Prostate gland (tissue), 2 donors: ENCODE results near the gene NOTCH1. TPM values are rescaled to one million over a fixed set of nuclear protein-coding genes. Genes with fewer than 3 reads are reported as not detected.
"Not testable (repeated sequence)": the region's sequence is repeated elsewhere in the genome, so short reads cannot be mapped to it uniquely, and the experiment has no call there.

Experiments
- DNase-seq: peaks from one replicate; pipeline ENCODE4 v3.0.0-alpha.2; 2019; ENCODE audit warnings: low spot score
- H3K27ac ChIP-seq, 2 donors: fragments of 200-600 bp; sonication (generic); 2 replicates each; pipeline ENCODE4 v1.5.1; 2017 to 2019
- H3K27me3 ChIP-seq: fragments of 200-600 bp; sonication (generic); replicated peaks from 2 replicates; pipeline ENCODE4 v1.5.1; 2019; ENCODE audit not compliant: insufficient read depth
- H3K36me3 ChIP-seq, 2 donors: fragments of 200-600 bp; sonication (generic); 1 replicate in 1 of 2; 2 replicates in 1 of 2; pipeline versions ENCODE4 v1.5.1 to v1.8.1; 2017 to 2019
- H3K4me1 ChIP-seq: fragments of 200-600 bp; sonication (generic); replicated peaks from 2 replicates; pipeline ENCODE4 v1.5.1; 2019
- H3K4me3 ChIP-seq, 2 donors: fragments of 200-600 bp; sonication (generic); 2 replicates each; pipeline ENCODE4 v1.5.1; 2017 to 2019
- H3K9me3 ChIP-seq: fragments of 200-600 bp; sonication (generic); 2 replicates; pipeline ENCODE4 v1.5.1; 2017
- POLR2A ChIP-seq: fragments of 450-650 bp; IDR thresholded peaks from one replicate; pipeline ENCODE4 v1.6.1; 2016; ENCODE audit warnings: antibody characterized with exemption, mild to moderate bottlenecking
- POLR2AphosphoS5 ChIP-seq: sonication (generic); formaldehyde crosslinking; IDR thresholded peaks from one replicate; pipeline ENCODE4 v1.6.1; 2017; ENCODE audit warnings: antibody characterized with exemption
- WGBS: methylation state at CpG from one replicate; pipeline ENCODE4 v1.1.5; 2018; 5-methylcytosine and 5-hydroxymethylcytosine counted together
- intact Hi-C: fragments of 100-400 bp; cut with DNase I; formaldehyde crosslinking; loops from one replicate; pipeline ENCODE4 v1.14.2; 2022
- total RNA-seq, 2 donors: library from RNA; depleted of rRNA; stranded (reverse); fragments of >200 nt; gene quantifications; one replicate each; pipeline ENCODE4 v1.1.0, GENCODE V29; 2016
- TF ChIP-seq, protein P1 (sequence below), 4 experiments: fragments of 200-600 bp in 2 of 4; fragments of 450-650 bp in 2 of 4; sonication (generic) in 2 of 4; IDR thresholded peaks; 1 replicate in 3 of 4; 2 replicates in 1 of 4; pipeline ENCODE4 v1.5.1; 2016 to 2019; ENCODE audit warnings: antibody characterized with exemption in 4 of 4, mild to moderate bottlenecking in 2 of 4, moderate library complexity in 2 of 4

NOTCH1 gene
- total RNA-seq, 2 donors from 2014 or later, result 38.0 to 63.3 TPM

DNA sequence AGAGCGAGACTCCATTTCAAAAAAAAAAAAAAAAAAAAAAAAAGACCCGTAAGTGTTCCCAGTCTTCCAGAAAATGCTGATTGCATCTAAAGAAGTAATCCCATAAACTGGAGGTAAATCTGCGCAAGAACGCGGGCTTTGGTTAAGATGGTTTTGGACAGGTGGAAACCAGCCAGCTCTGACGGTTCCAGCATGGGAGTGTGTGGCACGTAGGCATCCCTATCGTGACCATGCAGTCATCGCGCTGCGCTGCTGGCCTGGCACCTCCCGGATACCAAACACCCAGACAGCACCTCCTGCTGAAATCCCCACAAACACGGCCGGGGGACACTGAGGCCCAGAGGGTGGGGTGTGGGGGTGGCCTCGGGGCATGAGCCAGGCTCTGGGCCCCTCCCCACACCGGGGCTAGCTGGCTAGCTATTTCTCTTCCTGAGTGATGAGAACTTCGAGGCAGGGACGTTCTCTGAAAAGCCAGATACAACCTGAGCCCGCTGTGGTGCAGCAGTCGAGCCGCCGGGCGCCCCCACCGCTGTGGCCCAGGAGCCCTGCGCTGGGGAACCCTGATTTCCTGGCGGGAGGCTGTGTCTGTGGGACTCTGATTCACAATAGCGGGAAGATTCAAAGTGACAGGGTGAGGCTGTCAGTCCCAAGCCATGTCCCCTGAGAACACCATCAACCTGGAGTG lies 32.2 kb upstream of the NOTCH1 start:
- Histone ChIP-seq H3K36me3 (no peaks in the 10 kb centered on the region), H3K4me1 (no peaks in the 10 kb centered on the region), H3K4me3 (no peak overlapping the region), H3K27me3 (no peaks in the 10 kb centered on the region), H3K9me3 (no peaks in the 10 kb centered on the region), H3K27ac (no peak overlapping the region)
- TF ChIP-seq POLR2A (no peak), POLR2AphosphoS5 (no peak)
- TF ChIP-seq, protein P1, sequence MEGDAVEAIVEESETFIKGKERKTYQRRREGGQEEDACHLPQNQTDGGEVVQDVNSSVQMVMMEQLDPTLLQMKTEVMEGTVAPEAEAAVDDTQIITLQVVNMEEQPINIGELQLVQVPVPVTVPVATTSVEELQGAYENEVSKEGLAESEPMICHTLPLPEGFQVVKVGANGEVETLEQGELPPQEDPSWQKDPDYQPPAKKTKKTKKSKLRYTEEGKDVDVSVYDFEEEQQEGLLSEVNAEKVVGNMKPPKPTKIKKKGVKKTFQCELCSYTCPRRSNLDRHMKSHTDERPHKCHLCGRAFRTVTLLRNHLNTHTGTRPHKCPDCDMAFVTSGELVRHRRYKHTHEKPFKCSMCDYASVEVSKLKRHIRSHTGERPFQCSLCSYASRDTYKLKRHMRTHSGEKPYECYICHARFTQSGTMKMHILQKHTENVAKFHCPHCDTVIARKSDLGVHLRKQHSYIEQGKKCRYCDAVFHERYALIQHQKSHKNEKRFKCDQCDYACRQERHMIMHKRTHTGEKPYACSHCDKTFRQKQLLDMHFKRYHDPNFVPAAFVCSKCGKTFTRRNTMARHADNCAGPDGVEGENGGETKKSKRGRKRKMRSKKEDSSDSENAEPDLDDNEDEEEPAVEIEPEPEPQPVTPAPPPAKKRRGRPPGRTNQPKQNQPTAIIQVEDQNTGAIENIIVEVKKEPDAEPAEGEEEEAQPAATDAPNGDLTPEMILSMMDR (IDR thresholded peaks at IDR 0.05), result no peak
- no peak for DNase-seq
- WGBS, result 44% methylated on average over 24 of the region's 27 CpGs
- intact Hi-C loops, result no loop called here

DNA sequence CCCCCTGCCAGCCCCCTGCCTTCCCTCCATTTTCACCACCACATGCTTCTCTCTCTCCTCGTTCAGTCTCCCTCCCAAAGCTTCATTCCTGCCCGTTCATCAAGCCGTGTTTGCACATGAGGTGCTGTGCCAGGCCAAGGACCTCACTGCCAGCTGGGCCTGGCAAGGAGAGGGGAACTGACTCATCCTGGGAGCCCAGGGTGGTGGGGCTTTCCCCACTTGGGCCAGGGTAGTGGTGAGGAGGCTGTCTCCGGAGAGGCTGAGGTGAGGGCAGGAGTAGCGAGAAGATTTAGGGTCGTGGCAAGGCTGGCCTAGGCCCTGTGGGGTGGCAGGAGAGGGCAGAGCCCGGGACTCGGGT lies 30.4 kb upstream of the NOTCH1 start:
- no peaks in the 10 kb centered on the region for H3K27me3 ChIP-seq
- H3K36me3 ChIP-seq, result no peaks in the 10 kb centered on the region
- intact Hi-C loops, result no loop called here
- no peaks in the 10 kb centered on the region for H3K9me3 ChIP-seq
- H3K4me1 ChIP-seq, result no peaks in the 10 kb centered on the region
- no peak overlapping the region for H3K27ac ChIP-seq
- H3K4me3 ChIP-seq, result no peak overlapping the region
- DNase-seq, result peak; percentile 76
- TF ChIP-seq POLR2AphosphoS5 (peak; percentile 49), POLR2A (no peak)
- TF ChIP-seq, protein P1 (IDR thresholded peaks at IDR 0.05), result no peak
- WGBS, result 67% methylated on average over 5 of the region's 8 CpGs

DNA sequence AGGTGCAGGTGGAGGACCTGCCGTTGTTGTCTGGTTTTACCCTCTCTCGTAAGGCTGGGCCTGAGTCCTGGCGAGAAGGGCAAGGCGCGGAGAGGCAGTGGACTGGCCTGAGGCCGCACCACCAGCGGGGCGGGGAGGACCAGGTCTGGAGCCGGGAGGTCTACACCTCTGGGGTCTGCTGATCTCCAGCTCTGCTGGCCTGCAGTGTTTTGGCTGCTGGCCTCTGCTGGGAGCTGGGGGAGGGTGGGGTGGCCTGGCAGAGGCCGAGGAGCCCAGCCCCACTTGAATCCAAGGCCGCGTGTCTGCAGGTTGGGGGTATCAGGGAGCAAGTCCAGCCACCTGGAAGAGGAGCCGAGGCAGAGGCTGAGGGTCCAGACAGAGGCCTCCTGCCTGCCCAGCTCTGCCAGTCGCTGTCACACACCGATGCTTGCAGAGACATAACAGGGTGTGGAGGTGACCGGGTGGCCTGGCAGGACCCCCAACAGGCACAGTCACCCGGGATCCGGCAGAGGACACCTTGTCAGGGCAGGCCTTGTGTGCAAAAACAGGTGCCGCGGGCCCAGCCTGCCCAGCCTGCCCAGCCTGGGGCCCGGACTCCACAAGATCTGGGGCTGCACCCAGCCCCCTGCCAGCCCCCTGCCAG lies 29.9 kb upstream of the NOTCH1 start:
- H3K27ac ChIP-seq, result no peak overlapping the region
- TF ChIP-seq POLR2A (no peak), POLR2AphosphoS5 (no peak)
- TF ChIP-seq, protein P1 (IDR thresholded peaks at IDR 0.05), result no peak
- H3K4me3 ChIP-seq, result no peak overlapping the region
- no peaks in the 10 kb centered on the region for H3K36me3 ChIP-seq
- H3K4me1 ChIP-seq, result no peaks in the 10 kb centered on the region
- WGBS, result 69% methylated on average over 21 of the region's 21 CpGs
- no peaks in the 10 kb centered on the region for H3K27me3 ChIP-seq
- DNase-seq, result no peak
- intact Hi-C loops, result no loop called here
- H3K9me3 ChIP-seq, result no peaks in the 10 kb centered on the region

DNA sequence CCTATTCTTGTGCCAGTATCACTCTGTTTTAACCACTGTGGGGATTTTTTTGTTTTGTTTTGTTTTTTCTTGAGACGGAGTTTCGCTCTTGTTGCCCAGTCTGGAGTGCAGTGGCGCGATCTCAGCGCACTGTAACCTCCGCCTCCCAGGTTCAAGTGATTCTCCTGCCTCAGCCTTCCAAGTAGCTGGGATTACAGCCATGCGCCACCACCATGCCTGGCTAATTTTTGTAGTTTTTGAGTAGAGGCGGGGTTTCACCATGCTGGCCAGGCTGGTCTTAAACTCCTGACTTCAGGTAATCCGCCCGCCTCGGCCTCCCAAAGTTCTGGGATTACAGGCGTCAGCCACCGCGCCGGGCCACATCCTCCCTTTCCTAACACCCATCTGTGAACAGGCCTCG lies 28.8 kb upstream of the NOTCH1 start:
- H3K4me1 ChIP-seq, H3K4me3 ChIP-seq, H3K27ac ChIP-seq, H3K9me3 ChIP-seq, H3K36me3 ChIP-seq, H3K27me3 ChIP-seq, DNase-seq, intact Hi-C loops: not testable (repeated sequence)
- WGBS, result 95% methylated on average over 16 of the region's 16 CpGs

DNA sequence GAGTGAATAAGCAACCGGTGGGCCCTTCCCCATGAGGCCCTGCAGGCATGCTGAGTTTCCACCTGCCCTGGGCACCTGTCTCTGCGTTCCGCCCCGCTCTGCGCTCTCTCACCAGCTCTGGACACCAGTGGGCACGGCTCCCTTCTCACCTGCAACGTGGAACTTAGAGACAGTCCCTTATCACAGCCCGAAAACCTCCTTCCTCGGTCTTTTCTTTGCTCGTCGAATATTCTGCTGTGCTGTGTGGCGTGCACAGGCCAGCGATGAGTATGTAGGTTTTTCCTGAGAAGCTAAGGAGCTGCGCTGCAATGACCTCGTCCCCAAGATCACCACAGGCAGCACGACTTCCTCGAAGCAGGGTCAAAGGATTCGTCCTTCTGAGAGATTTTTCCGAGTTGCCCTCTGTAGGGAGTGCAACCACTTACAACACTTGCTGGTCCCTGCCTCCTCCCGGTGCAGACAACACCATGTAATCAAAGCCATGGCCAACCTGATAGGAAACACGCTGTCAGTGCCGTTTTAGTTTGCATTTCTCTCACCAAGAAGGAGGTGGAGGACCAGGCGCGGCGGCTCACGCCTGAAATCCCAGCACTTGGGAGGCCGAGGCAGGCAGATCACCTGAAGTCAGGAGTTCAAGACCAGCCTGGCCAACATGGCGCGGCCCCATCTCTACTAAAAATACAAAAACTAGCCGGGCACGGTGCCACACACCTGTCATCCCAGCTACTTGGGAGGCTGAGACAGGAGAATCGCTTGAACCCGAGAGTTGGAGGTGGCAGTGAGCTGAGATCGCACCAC lies 27.2 kb upstream of the NOTCH1 start:
- peaks cover 2% of the 10 kb centered on the region for H3K4me1 ChIP-seq
- WGBS, result 85% methylated on average over 34 of the region's 34 CpGs
- H3K4me3 ChIP-seq, result no peak overlapping the region
- no peaks in the 10 kb centered on the region for H3K27me3 ChIP-seq
- DNase-seq, result no peak
- H3K27ac ChIP-seq, result no peak overlapping the region
- no peaks in the 10 kb centered on the region for H3K9me3 ChIP-seq
- intact Hi-C loops, result no loop called here
- TF ChIP-seq POLR2AphosphoS5, result no peak
- no peak for TF ChIP-seq POLR2A
- TF ChIP-seq, protein P1 (IDR thresholded peaks at IDR 0.05), result no peak
- H3K36me3 ChIP-seq, result no peaks in the 10 kb centered on the region
